H9 (cell line): ENCODE results near the gene COX8C. TPM values are rescaled to one million over a fixed set of nuclear protein-coding genes. Genes with fewer than 3 reads are reported as not detected.

Source experiments
- DNase-seq: peaks from one replicate; pipeline ENCODE4 v3.0.0-alpha.2; 2017
- H2AFZ ChIP-seq: one replicate; pipeline ENCODE4 v1.6.1; 2013; ENCODE audit warnings: mild to moderate bottlenecking, low read length, control low read depth, moderate library complexity
- H2AK5ac ChIP-seq: 2 replicates; pipeline ENCODE4 v1.6.1; 2013; ENCODE audit warnings: low read length, control low read depth, mixed read lengths; ENCODE audit not compliant: insufficient read length
- H2BK120ac ChIP-seq: one replicate; pipeline ENCODE4 v1.6.1; 2013; ENCODE audit warnings: low read depth, mild to moderate bottlenecking, low read length, control low read depth, inconsistent platforms; ENCODE audit not compliant: poor library complexity, severe bottlenecking
- H2BK12ac ChIP-seq: 2 replicates; pipeline ENCODE4 v1.6.1; 2013; ENCODE audit warnings: low read length, control low read depth, mixed read lengths, low read depth; ENCODE audit not compliant: insufficient read length
- H2BK15ac ChIP-seq: 2 replicates; pipeline ENCODE4 v1.6.1; 2013; ENCODE audit warnings: low read depth, low read length, control low read depth
- H2BK20ac ChIP-seq: one replicate; pipeline ENCODE4 v1.6.1; 2013; ENCODE audit warnings: low read depth, mild to moderate bottlenecking, low read length, control low read depth, inconsistent platforms; ENCODE audit not compliant: poor library complexity, severe bottlenecking
- H2BK5ac ChIP-seq: 2 replicates; pipeline ENCODE4 v1.6.1; 2013; ENCODE audit warnings: low read length, control low read depth, mixed read lengths; ENCODE audit not compliant: insufficient read length
- H3K14ac ChIP-seq: 2 replicates; pipeline ENCODE4 v1.6.1; 2013; ENCODE audit warnings: low read length, control low read depth; ENCODE audit not compliant: insufficient read depth
- H3K18ac ChIP-seq: 2 replicates; pipeline ENCODE4 v1.6.1; 2013; ENCODE audit warnings: low read depth, mild to moderate bottlenecking, mixed read lengths, low read length, control low read depth; ENCODE audit not compliant: insufficient read length
- H3K23ac ChIP-seq: 2 replicates; pipeline ENCODE4 v1.6.1; 2013; ENCODE audit warnings: low read length, control low read depth, mixed read lengths, low read depth; ENCODE audit not compliant: insufficient read length
- H3K23me2 ChIP-seq: 2 replicates; pipeline ENCODE4 v1.6.1; 2013; ENCODE audit warnings: low read depth, mild to moderate bottlenecking, mixed read lengths, low read length, control low read depth; ENCODE audit not compliant: insufficient read length, poor library complexity, severe bottlenecking
- H3K27ac ChIP-seq: 2 replicates; pipeline ENCODE4 v1.5.1; 2013; ENCODE audit warnings: low read length, control low read depth, mixed read lengths, low read depth; ENCODE audit not compliant: insufficient read length
- H3K27me3 ChIP-seq: 2 replicates; pipeline ENCODE4 v1.6.1; 2013; ENCODE audit warnings: low read length, control low read depth, inconsistent platforms; ENCODE audit not compliant: insufficient read depth
- H3K4ac ChIP-seq: 2 replicates; pipeline ENCODE4 v1.6.1; 2013; ENCODE audit warnings: low read depth, mild to moderate bottlenecking, control low read depth, inconsistent platforms, low read length, moderate library complexity
- H3K4me1 ChIP-seq: 2 replicates; pipeline ENCODE4 v1.6.1; 2013; ENCODE audit warnings: low read length, control low read depth, inconsistent platforms; ENCODE audit not compliant: insufficient read depth
- H3K4me2 ChIP-seq: 2 replicates; pipeline ENCODE4 v1.6.1; 2013; ENCODE audit warnings: low read length, control low read depth, mixed read lengths; ENCODE audit not compliant: insufficient read length, insufficient read depth
- H3K56ac ChIP-seq: 2 replicates; pipeline ENCODE4 v1.6.1; 2013; ENCODE audit warnings: low read depth, mild to moderate bottlenecking, mixed read lengths, low read length, control low read depth; ENCODE audit not compliant: insufficient read length
- H3K79me1 ChIP-seq: 2 replicates; pipeline ENCODE4 v1.6.1; 2013; ENCODE audit warnings: low read depth, mild to moderate bottlenecking, moderate library complexity, low read length, control low read depth, inconsistent platforms; ENCODE audit not compliant: insufficient read depth, poor library complexity, severe bottlenecking
- H3K79me2 ChIP-seq: 2 replicates; pipeline ENCODE4 v1.6.1; 2013; ENCODE audit warnings: low read length, control low read depth, inconsistent platforms; ENCODE audit not compliant: insufficient read depth
- H3K9ac ChIP-seq: 2 replicates; pipeline ENCODE4 v1.6.1; 2013; ENCODE audit warnings: low read length, control low read depth, mixed read lengths; ENCODE audit not compliant: insufficient read length; ENCODE audit errors: extremely low read depth
- H3K9me3 ChIP-seq: one replicate; pipeline ENCODE4 v1.6.1; 2013; ENCODE audit warnings: low read depth, low read length, inconsistent platforms; ENCODE audit not compliant: control insufficient read depth
- H3T11ph ChIP-seq: one replicate; pipeline ENCODE4 v1.6.1; 2013; ENCODE audit warnings: mild to moderate bottlenecking, low read length, control low read depth, inconsistent platforms
- H4K20me1 ChIP-seq: one replicate; pipeline ENCODE4 v1.6.1; 2013; ENCODE audit not compliant: control insufficient read depth, insufficient read length, insufficient read depth
- H4K5ac ChIP-seq: 2 replicates; pipeline ENCODE4 v1.6.1; 2013; ENCODE audit warnings: low read depth, mild to moderate bottlenecking, mixed read lengths, low read length, control low read depth; ENCODE audit not compliant: insufficient read length
- H4K8ac ChIP-seq: replicated peaks from 2 replicates; pipeline ENCODE4 v1.6.1; 2013; ENCODE audit warnings: low read length, control low read depth, mixed read lengths, low read depth; ENCODE audit not compliant: insufficient read length
- H4K91ac ChIP-seq: 2 replicates; pipeline ENCODE4 v1.6.1; 2013; ENCODE audit warnings: low read depth, mild to moderate bottlenecking, moderate library complexity, mixed read lengths, low read length, control low read depth; ENCODE audit not compliant: insufficient read length
- H3K27ac Mint-ChIP-seq, 3 experiments: 2 replicates in 2 of 3; 3 replicates in 1 of 3; pipeline ENCODE4 v1.8.0; 2020 to 2021; ENCODE audit warnings: mixed read lengths in 3 of 3, mild to moderate bottlenecking in 1 of 3, moderate library complexity in 1 of 3
- H3K27me3 Mint-ChIP-seq: 2 replicates; pipeline ENCODE4 v1.8.0; 2021; ENCODE audit warnings: low read depth, mild to moderate bottlenecking, moderate library complexity, mixed read lengths
- H3K36me3 Mint-ChIP-seq, 3 experiments: 2 replicates in 2 of 3; 3 replicates in 1 of 3; pipeline ENCODE4 v1.8.0; 2020 to 2021; ENCODE audit warnings: low read depth in 3 of 3, mixed read lengths in 3 of 3; ENCODE audit not compliant: insufficient read depth in 1 of 3
- H3K4me1 Mint-ChIP-seq, 2 experiments: 2 replicates each; pipeline ENCODE4 v1.8.0; 2020; ENCODE audit warnings: mixed read lengths in 2 of 2
- H3K4me3 Mint-ChIP-seq, 2 experiments: 2 replicates in 1 of 2; 3 replicates in 1 of 2; pipeline ENCODE4 v1.8.0; 2020 to 2021; ENCODE audit warnings: mild to moderate bottlenecking in 2 of 2, mixed read lengths in 2 of 2, moderate library complexity in 1 of 2
- H3K9me3 Mint-ChIP-seq, 2 experiments: 2 replicates in 1 of 2; 3 replicates in 1 of 2; pipeline ENCODE4 v1.8.0; 2020; ENCODE audit warnings: mild to moderate bottlenecking in 2 of 2, mixed read lengths in 2 of 2, moderate library complexity in 1 of 2
- WGBS: extraction: QIAGEN DNeasy Blood & Tissue Kit; methylation state at CpG from one replicate; pipeline ENCODE4 v1.1.7; 2013; ENCODE audit warnings: missing lambda C conversion rate, low lambda C conversion rate, mixed read lengths; ENCODE audit not compliant: insufficient read length; ENCODE audit errors: extremely low coverage; 5-methylcytosine and 5-hydroxymethylcytosine counted together
- total RNA-seq: library from RNA; stranded (reverse); gene quantifications from 2 replicates; pipeline ENCODE4 v1.2.1, GENCODE V29; 2021
- TF ChIP-seq, protein P1 (sequence below): fragments of 200-600 bp; sonication (generic); conservative IDR thresholded peaks from 3 replicates; pipeline ENCODE4 v1.8.0; 2021; ENCODE audit warnings: antibody characterized with exemption, mild to moderate bottlenecking

The COX8C gene
- total RNA-seq, 1 experiment from 2014 or later, result not detected

DNA sequence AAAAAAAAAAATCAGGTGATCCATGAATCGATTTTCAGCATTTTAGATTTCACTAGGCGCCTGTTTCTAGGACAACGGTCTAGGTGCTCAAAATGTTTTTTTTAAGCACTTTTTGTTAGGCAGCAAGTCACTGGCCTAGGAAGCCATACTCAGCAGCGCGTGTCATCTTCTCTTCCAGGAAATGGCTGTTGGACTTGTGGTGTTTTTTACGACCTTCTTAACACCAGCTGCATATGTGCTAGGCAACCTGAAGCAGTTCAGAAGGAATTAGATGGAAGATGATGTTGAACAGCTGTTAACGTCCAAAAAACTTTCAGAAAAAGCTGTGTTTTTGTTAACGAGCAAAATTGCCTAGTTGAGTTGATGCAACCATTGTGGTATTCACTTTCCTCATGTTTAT, 868 bp downstream of the COX8C start:
- H2BK20ac ChIP-seq, result no peak overlapping the region
- Mint-ChIP-seq H3K9me3 (peaks cover 10 to 22% of the 10 kb centered on the region in 2 experiments), H3K27me3 (no peaks in the 10 kb centered on the region), H3K27ac (no peak overlapping the region), H3K4me1 (peaks cover 34 to 38% of the 10 kb centered on the region in 2 experiments), H3K36me3 (peaks cover 7 to 30% (median 7%) of the 10 kb centered on the region in 3 experiments), H3K4me3 (no peak overlapping the region)
- H2BK12ac ChIP-seq, result no peak overlapping the region
- no peaks in the 10 kb centered on the region for H3K79me2 ChIP-seq
- H3K4me2 ChIP-seq, result no peak overlapping the region
- no peak overlapping the region for H4K5ac ChIP-seq
- H2BK120ac ChIP-seq, result no peak overlapping the region
- no peak overlapping the region for H3K14ac ChIP-seq
- peaks cover 5% of the 10 kb centered on the region for H3K9me3 ChIP-seq
- H3T11ph ChIP-seq, result no peak overlapping the region
- H3K23me2 ChIP-seq, result peaks cover 2% of the 10 kb centered on the region
- H2BK15ac ChIP-seq, result no peak overlapping the region
- H3K27ac ChIP-seq, result no peak overlapping the region
- H3K4ac ChIP-seq, result no peak overlapping the region
- no CpG with 5 or more reads among the region's 8 CpGs for WGBS
- H2AK5ac ChIP-seq, result no peak overlapping the region
- H4K91ac ChIP-seq, result no peak overlapping the region
- H4K20me1 ChIP-seq, result no peaks in the 10 kb centered on the region
- H3K56ac ChIP-seq, result no peak overlapping the region
- H2BK5ac ChIP-seq, result no peak overlapping the region
- H4K8ac ChIP-seq, result no peak overlapping the region
- H3K27me3 ChIP-seq, result no peaks in the 10 kb centered on the region
- no peaks in the 10 kb centered on the region for H3K79me1 ChIP-seq
- DNase-seq, result no peak
- H3K9ac ChIP-seq, result no peak overlapping the region
- TF ChIP-seq, protein P1, sequence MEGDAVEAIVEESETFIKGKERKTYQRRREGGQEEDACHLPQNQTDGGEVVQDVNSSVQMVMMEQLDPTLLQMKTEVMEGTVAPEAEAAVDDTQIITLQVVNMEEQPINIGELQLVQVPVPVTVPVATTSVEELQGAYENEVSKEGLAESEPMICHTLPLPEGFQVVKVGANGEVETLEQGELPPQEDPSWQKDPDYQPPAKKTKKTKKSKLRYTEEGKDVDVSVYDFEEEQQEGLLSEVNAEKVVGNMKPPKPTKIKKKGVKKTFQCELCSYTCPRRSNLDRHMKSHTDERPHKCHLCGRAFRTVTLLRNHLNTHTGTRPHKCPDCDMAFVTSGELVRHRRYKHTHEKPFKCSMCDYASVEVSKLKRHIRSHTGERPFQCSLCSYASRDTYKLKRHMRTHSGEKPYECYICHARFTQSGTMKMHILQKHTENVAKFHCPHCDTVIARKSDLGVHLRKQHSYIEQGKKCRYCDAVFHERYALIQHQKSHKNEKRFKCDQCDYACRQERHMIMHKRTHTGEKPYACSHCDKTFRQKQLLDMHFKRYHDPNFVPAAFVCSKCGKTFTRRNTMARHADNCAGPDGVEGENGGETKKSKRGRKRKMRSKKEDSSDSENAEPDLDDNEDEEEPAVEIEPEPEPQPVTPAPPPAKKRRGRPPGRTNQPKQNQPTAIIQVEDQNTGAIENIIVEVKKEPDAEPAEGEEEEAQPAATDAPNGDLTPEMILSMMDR, result no peak
- H3K4me1 ChIP-seq, result peaks cover 6% of the 10 kb centered on the region; the same call in 1 of the 2 replicates
- H2AFZ ChIP-seq, result no peak overlapping the region
- H3K23ac ChIP-seq, result no peak overlapping the region
- no peak overlapping the region for H3K18ac ChIP-seq
